ENCODE results near the gene ISCU. TPM values are rescaled to one million over a fixed set of nuclear protein-coding genes. Genes with fewer than 3 reads are reported as not detected.

Gene ISCU
- total and polyA plus RNA-seq, 9 of the 15 experiments (the other 6 are each of a cell fraction or from before 2014, with no cell fraction given): 15.9 to 92.5 (median 77.3) TPM

DNA sequence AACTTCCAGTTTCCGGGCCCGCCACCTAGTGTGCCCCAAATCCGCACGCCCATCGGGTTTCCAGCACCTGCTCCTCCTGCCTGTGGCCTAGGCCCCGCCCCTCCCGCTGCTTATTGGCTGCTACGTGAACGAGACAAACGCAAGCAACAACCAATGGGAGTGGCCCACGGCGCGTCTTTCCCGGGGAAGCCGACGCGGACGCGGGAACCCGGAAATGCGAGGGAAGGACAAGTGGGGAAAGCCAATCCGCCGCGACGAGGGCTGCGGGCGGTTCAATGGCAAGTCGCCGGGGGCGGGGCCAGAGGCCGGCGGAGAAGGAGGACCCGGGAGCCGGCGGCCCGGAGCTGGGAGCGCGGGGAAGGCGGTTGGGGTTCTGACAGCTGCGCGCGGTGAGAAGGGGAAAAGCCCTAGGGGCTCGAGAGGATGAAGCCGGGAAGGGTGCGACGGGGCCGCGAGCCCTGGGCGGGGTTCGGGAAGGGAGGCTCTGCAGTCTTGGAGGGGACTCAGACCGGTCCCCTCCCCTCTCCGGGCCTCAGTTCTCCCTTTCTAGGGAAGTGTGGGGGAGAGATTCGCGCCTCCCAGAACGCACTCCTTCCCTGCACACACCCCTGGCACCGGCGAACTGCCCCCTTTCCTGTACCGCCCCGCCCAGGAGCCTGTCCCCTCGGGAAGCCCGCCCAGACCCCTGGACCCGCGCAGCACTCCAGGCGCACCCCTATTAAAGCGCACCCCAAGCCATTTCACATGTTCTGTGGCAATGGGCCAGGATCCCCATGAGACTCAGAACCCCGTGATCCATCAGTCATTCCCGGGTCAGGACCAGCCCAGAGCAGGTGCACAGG is 47.2 kb upstream of the ISCU start, which contains the start of gene FICD (continued):
- TF ChIP-seq PTBP1 (IDR thresholded peaks at IDR 0.05; ENCODE audit: low read depth, low read length) (no peak), HDAC2 (IDR thresholded peaks at IDR 0.05) (no peak), BDP1 (IDR thresholded peaks at IDR 0.05; ENCODE audit: insufficient read depth, insufficient read length) (no peak), TCF7L2 (IDR thresholded peaks at IDR 0.05; ENCODE audit: low read depth, low read length) (no peak), ZNF134 (CRISPR knock-in tag; conservative IDR thresholded peaks at IDR 0.05) (no peak), PHTF2 (CRISPR knock-in tag; IDR thresholded peaks at IDR 0.05) (no peak), SPI1 (IDR thresholded peaks at IDR 0.05; ENCODE audit: borderline replicate concordance, low read depth, low read length) (no peak), ZNF121 (CRISPR knock-in tag; conservative IDR thresholded peaks at IDR 0.05) (no peak), ZNF696 (CRISPR knock-in tag; conservative IDR thresholded peaks at IDR 0.05) (no peak), ZSCAN32 (CRISPR knock-in tag; IDR thresholded peaks at IDR 0.05) (no peak), NFE2L1 (tag; IDR thresholded peaks at IDR 0.05; ENCODE audit: borderline replicate concordance, low read depth) (no peak), JUNB (CRISPR knock-in tag; conservative IDR thresholded peaks at IDR 0.05) (no peak), FOXK2 (conservative IDR thresholded peaks at IDR 0.05 in 1 of 2, IDR thresholded peaks at IDR 0.05 in 1 of 2; ENCODE audit: low read depth in 2 of 2) (peak in 1 of 2 experiments; percentile 74; a peak in 3 of 4 replicates), SIX5 (IDR thresholded peaks at IDR 0.05; ENCODE audit: borderline replicate concordance in 1 of 2, insufficient read depth in 1 of 2, low read depth in 1 of 2, low read length in 2 of 2) (no peak), NUFIP1 (IDR thresholded peaks at IDR 0.05; ENCODE audit: partially characterized antibody) (no peak)
- TF ChIP-seq, protein P1, sequence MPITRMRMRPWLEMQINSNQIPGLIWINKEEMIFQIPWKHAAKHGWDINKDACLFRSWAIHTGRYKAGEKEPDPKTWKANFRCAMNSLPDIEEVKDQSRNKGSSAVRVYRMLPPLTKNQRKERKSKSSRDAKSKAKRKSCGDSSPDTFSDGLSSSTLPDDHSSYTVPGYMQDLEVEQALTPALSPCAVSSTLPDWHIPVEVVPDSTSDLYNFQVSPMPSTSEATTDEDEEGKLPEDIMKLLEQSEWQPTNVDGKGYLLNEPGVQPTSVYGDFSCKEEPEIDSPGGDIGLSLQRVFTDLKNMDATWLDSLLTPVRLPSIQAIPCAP (CRISPR knock-in tag; IDR thresholded peaks at IDR 0.05; ENCODE audit: borderline replicate concordance): no peak
- TF ChIP-seq, protein P2, sequence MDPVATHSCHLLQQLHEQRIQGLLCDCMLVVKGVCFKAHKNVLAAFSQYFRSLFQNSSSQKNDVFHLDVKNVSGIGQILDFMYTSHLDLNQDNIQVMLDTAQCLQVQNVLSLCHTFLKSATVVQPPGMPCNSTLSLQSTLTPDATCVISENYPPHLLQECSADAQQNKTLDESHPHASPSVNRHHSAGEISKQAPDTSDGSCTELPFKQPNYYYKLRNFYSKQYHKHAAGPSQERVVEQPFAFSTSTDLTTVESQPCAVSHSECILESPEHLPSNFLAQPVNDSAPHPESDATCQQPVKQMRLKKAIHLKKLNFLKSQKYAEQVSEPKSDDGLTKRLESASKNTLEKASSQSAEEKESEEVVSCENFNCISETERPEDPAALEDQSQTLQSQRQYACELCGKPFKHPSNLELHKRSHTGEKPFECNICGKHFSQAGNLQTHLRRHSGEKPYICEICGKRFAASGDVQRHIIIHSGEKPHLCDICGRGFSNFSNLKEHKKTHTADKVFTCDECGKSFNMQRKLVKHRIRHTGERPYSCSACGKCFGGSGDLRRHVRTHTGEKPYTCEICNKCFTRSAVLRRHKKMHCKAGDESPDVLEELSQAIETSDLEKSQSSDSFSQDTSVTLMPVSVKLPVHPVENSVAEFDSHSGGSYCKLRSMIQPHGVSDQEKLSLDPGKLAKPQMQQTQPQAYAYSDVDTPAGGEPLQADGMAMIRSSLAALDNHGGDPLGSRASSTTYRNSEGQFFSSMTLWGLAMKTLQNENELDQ (CRISPR knock-in tag; IDR thresholded peaks at IDR 0.05; ENCODE audit: borderline replicate concordance): no peak
- TF ChIP-seq, protein P3, sequence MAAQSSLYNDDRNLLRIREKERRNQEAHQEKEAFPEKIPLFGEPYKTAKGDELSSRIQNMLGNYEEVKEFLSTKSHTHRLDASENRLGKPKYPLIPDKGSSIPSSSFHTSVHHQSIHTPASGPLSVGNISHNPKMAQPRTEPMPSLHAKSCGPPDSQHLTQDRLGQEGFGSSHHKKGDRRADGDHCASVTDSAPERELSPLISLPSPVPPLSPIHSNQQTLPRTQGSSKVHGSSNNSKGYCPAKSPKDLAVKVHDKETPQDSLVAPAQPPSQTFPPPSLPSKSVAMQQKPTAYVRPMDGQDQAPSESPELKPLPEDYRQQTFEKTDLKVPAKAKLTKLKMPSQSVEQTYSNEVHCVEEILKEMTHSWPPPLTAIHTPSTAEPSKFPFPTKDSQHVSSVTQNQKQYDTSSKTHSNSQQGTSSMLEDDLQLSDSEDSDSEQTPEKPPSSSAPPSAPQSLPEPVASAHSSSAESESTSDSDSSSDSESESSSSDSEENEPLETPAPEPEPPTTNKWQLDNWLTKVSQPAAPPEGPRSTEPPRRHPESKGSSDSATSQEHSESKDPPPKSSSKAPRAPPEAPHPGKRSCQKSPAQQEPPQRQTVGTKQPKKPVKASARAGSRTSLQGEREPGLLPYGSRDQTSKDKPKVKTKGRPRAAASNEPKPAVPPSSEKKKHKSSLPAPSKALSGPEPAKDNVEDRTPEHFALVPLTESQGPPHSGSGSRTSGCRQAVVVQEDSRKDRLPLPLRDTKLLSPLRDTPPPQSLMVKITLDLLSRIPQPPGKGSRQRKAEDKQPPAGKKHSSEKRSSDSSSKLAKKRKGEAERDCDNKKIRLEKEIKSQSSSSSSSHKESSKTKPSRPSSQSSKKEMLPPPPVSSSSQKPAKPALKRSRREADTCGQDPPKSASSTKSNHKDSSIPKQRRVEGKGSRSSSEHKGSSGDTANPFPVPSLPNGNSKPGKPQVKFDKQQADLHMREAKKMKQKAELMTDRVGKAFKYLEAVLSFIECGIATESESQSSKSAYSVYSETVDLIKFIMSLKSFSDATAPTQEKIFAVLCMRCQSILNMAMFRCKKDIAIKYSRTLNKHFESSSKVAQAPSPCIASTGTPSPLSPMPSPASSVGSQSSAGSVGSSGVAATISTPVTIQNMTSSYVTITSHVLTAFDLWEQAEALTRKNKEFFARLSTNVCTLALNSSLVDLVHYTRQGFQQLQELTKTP (IDR thresholded peaks at IDR 0.05; ENCODE audit: low read depth in 1 of 2, partially characterized antibody in 2 of 2): no peak
